WTC11 (cell line): Measurements from ENCODE around the gene DDX28. TPM values are rescaled to one million over a fixed set of nuclear protein-coding genes. Genes with fewer than 3 reads are reported as not detected.

Experiments
- ATAC-seq: fragments of 200-7000 bp; cut with Tn5 transposase; 2 replicates; pipeline ENCODE4 v1.10.0; 2021; ENCODE audit warnings: mild to moderate bottlenecking, moderate library complexity
- CTCF ChIA-PET: fragments of 300-600 bp; sonication (Branson Sonifier 250); formaldehyde crosslinking; loops from one replicate; lab custom pipeline; 2021; ENCODE audit warnings: antibody characterized with exemption; lab: Charles Lee
- POLR2A ChIA-PET: fragments of 350-600 bp; sonication (Branson Sonifier 250); formaldehyde crosslinking; loops from one replicate; lab custom pipeline; 2021; ENCODE audit warnings: antibody characterized with exemption; lab: Charles Lee
- DNase-seq: peaks from one replicate; pipeline ENCODE4 v3.0.0; 2021; ENCODE audit warnings: low spot score
- H3K27ac Mint-ChIP-seq: 2 replicates; pipeline ENCODE4 v1.8.0; 2021; ENCODE audit warnings: mixed read lengths
- H3K27me3 Mint-ChIP-seq: 2 replicates; pipeline ENCODE4 v1.8.0; 2021; ENCODE audit warnings: low read depth, mild to moderate bottlenecking, moderate library complexity, mixed read lengths
- H3K36me3 Mint-ChIP-seq: 2 replicates; pipeline ENCODE4 v1.8.0; 2021; ENCODE audit warnings: mixed read lengths
- H3K4me1 Mint-ChIP-seq: 2 replicates; pipeline ENCODE4 v1.8.0; 2022; ENCODE audit warnings: mixed read lengths
- H3K4me3 Mint-ChIP-seq: 2 replicates; pipeline ENCODE4 v1.8.0; 2021; ENCODE audit warnings: mild to moderate bottlenecking, moderate library complexity, mixed read lengths
- H3K9me3 Mint-ChIP-seq: 2 replicates; pipeline ENCODE4 v1.8.0; 2021; ENCODE audit warnings: mixed read lengths
- ATF2 ChIP-seq: sonication (generic); formaldehyde crosslinking; IDR thresholded peaks from 2 replicates; pipeline ENCODE4 v1.8.1; 2022; ENCODE audit warnings: low read depth, missing genetic modification reagents, borderline replicate concordance
- CBFB ChIP-seq: sonication (generic); formaldehyde crosslinking; IDR thresholded peaks from 2 replicates; pipeline ENCODE4 v1.8.1; 2022; ENCODE audit warnings: mild to moderate bottlenecking, low read depth, missing genetic modification reagents
- CREB1 ChIP-seq: sonication (generic); formaldehyde crosslinking; IDR thresholded peaks from 2 replicates; pipeline ENCODE4 v1.8.0; 2023; ENCODE audit warnings: mild to moderate bottlenecking, missing genetic modification reagents
- CTCF ChIP-seq: fragments of 200-600 bp; IDR thresholded peaks from 2 replicates; pipeline ENCODE4 v1.8.0; 2022; ENCODE audit warnings: antibody characterized with exemption
- E2F1 ChIP-seq: sonication (generic); formaldehyde crosslinking; IDR thresholded peaks from 2 replicates; pipeline ENCODE4 v1.8.0; 2022; ENCODE audit warnings: mild to moderate bottlenecking, missing genetic modification reagents
- FOXJ3 ChIP-seq: sonication (generic); formaldehyde crosslinking; IDR thresholded peaks from 2 replicates; pipeline ENCODE4 v1.9.0; 2021; ENCODE audit warnings: missing genetic modification reagents, mild to moderate bottlenecking, borderline replicate concordance
- FOXP1 ChIP-seq: sonication (generic); formaldehyde crosslinking; IDR thresholded peaks from 2 replicates; pipeline ENCODE4 v1.8.0; 2022; ENCODE audit warnings: missing genetic modification reagents, mild to moderate bottlenecking, moderate library complexity, borderline replicate concordance
- NFE2L1 ChIP-seq: sonication (generic); formaldehyde crosslinking; IDR thresholded peaks from 2 replicates; pipeline ENCODE4 v1.8.1; 2023; ENCODE audit warnings: missing genetic modification reagents
- PRDM15 ChIP-seq: sonication (generic); formaldehyde crosslinking; IDR thresholded peaks from 2 replicates; pipeline ENCODE4 v1.8.0; 2022; ENCODE audit warnings: missing genetic modification reagents
- PREB ChIP-seq: sonication (generic); formaldehyde crosslinking; IDR thresholded peaks from 2 replicates; pipeline ENCODE4 v1.8.1; 2022; ENCODE audit warnings: mild to moderate bottlenecking, missing genetic modification reagents, moderate library complexity, borderline replicate concordance
- STAT6 ChIP-seq: sonication (generic); formaldehyde crosslinking; conservative IDR thresholded peaks from 2 replicates; pipeline ENCODE4 v1.8.1; 2023; ENCODE audit warnings: mild to moderate bottlenecking, low read depth, missing genetic modification reagents, moderate library complexity
- TCF7 ChIP-seq: sonication (generic); formaldehyde crosslinking; IDR thresholded peaks from 2 replicates; pipeline ENCODE4 v1.8.0; 2022; ENCODE audit warnings: mild to moderate bottlenecking, low read depth, missing genetic modification reagents, moderate library complexity
- USF1 ChIP-seq: sonication (generic); formaldehyde crosslinking; IDR thresholded peaks from 2 replicates; pipeline ENCODE4 v1.8.0; 2022; ENCODE audit warnings: mild to moderate bottlenecking, missing genetic modification reagents
- ZBTB21 ChIP-seq: sonication (generic); formaldehyde crosslinking; IDR thresholded peaks from 2 replicates; pipeline ENCODE4 v1.8.1; 2023; ENCODE audit warnings: mild to moderate bottlenecking, missing genetic modification reagents, borderline replicate concordance
- ZMAT4 ChIP-seq: fragments of 250-450 bp; sonication (Bioruptor Pico); IDR thresholded peaks from 2 replicates; pipeline ENCODE4 v1.9.0; 2021; ENCODE audit warnings: mild to moderate bottlenecking
- ZNF317 ChIP-seq: sonication (generic); formaldehyde crosslinking; IDR thresholded peaks from 2 replicates; pipeline ENCODE4 v1.8.1; 2023; ENCODE audit warnings: low read depth, mild to moderate bottlenecking, moderate library complexity, missing genetic modification reagents, borderline replicate concordance
- ZNF512 ChIP-seq: sonication (generic); formaldehyde crosslinking; IDR thresholded peaks from 2 replicates; pipeline ENCODE4 v1.8.1; 2022; ENCODE audit warnings: missing genetic modification reagents, borderline replicate concordance
- ZNF671 ChIP-seq: fragments of 250-450 bp; sonication (Bioruptor Pico); IDR thresholded peaks from 2 replicates; pipeline ENCODE4 v1.8.0; 2021; ENCODE audit warnings: mild to moderate bottlenecking
- total RNA-seq: library from RNA; stranded (reverse); gene quantifications from 3 replicates; pipeline ENCODE4 v1.2.3, GENCODE V29; 2021

The DDX28 gene
- total RNA-seq, 1 experiment from 2014 or later, result 15.2 TPM

- TF ChIP-seq CTCF (no peak), TCF7 (CRISPR knock-in tag) (no peak), ATF2 (no peak), NFE2L1 (CRISPR knock-in tag) (no peak), FOXJ3 (CRISPR knock-in tag) (no peak), FOXP1 (CRISPR knock-in tag) (no peak), CBFB (CRISPR knock-in tag) (no peak), E2F1 (no peak), ZMAT4 (CRISPR knock-in tag) (no peak)
These were observed 34.4 kb downstream of the DDX28 start (continued) for GRCh38 chr16:67988675-67989074.

GRCh38 chr16:67987460-67988160 is 35.4 kb downstream of the DDX28 start:
- DNase-seq (no peak), ATAC-seq (no peak)
- H3K9me3 Mint-ChIP-seq, result no peaks in the 10 kb centered on the region
- H3K4me3 Mint-ChIP-seq, result no peak overlapping the region
- H3K36me3 Mint-ChIP-seq, result no peaks in the 10 kb centered on the region
- no peak overlapping the region for H3K27ac Mint-ChIP-seq
- POLR2A ChIA-PET, result no interaction called here
- CTCF ChIA-PET, result interaction anchor here (1.2 to 1.5 kb wide), 3 partner anchors 52 to 171 kb away, joined by 3 to 8 read pairs (median 4); no protein-coding TSS in a partner anchor
- peaks cover 6% of the 10 kb centered on the region for H3K4me1 Mint-ChIP-seq
- H3K27me3 Mint-ChIP-seq, result peaks cover 18% of the 10 kb centered on the region
- TF ChIP-seq USF1 (CRISPR knock-in tag) (no peak), PREB (CRISPR knock-in tag) (no peak), E2F1 (no peak), ZBTB21 (no peak), ZNF317 (CRISPR knock-in tag) (no peak), STAT6 (CRISPR knock-in tag) (no peak), PRDM15 (CRISPR knock-in tag) (no peak), ZNF512 (no peak), ZNF671 (CRISPR knock-in tag) (no peak), CREB1 (CRISPR knock-in tag) (no peak)
